ENCODE results near the gene DSP. TPM values are rescaled to one million over a fixed set of nuclear protein-coding genes. Genes with fewer than 3 reads are reported as not detected.

Gene DSP
- total RNA-seq, 1 donor from 2014 or later: 464 TPM

- Mint-ChIP-seq H3K4me1 (ENCODE audit: low read depth) (peaks cover 90% of the 10 kb centered on the region), H3K27me3 (ENCODE audit: low read depth) (no peaks in the 10 kb centered on the region), H3K27ac (ENCODE audit: unreplicated experiment) (peak overlapping the region; percentile 66), H3K36me3 (ENCODE audit: low read depth) (no peaks in the 10 kb centered on the region), H3K9me3 (ENCODE audit: low read depth) (no peaks in the 10 kb centered on the region), H3K4me3 (ENCODE audit: unreplicated experiment) (no peak overlapping the region)
- no peak for TF ChIP-seq CTCF (IDR thresholded peaks at IDR 0.05)
- DNase-seq (ENCODE audit: low spot score): no peak
These were observed 8.7 kb upstream of the DSP start for GRCh38 chr6:7532821-7533220.

GRCh38 chr6:7534192-7534591 lies 7.3 kb upstream of the DSP start:
- Mint-ChIP-seq H3K4me3 (ENCODE audit: unreplicated experiment) (no peak overlapping the region), H3K4me1 (ENCODE audit: low read depth) (peaks cover 86% of the 10 kb centered on the region), H3K27me3 (ENCODE audit: low read depth) (no peaks in the 10 kb centered on the region), H3K9me3 (ENCODE audit: low read depth) (no peaks in the 10 kb centered on the region), H3K36me3 (ENCODE audit: low read depth) (no peaks in the 10 kb centered on the region), H3K27ac (ENCODE audit: unreplicated experiment) (no peak overlapping the region)
- TF ChIP-seq CTCF (IDR thresholded peaks at IDR 0.05): no peak
- no peak for DNase-seq (ENCODE audit: low spot score)

GRCh38 chr6:7535498-7535897 lies 6.0 kb upstream of the DSP start:
- Mint-ChIP-seq H3K27me3 (ENCODE audit: low read depth) (no peaks in the 10 kb centered on the region), H3K4me3 (ENCODE audit: unreplicated experiment) (peak overlapping the region; percentile 33), H3K27ac (ENCODE audit: unreplicated experiment) (peak overlapping the region; percentile 91), H3K36me3 (ENCODE audit: low read depth) (no peaks in the 10 kb centered on the region), H3K9me3 (ENCODE audit: low read depth) (no peaks in the 10 kb centered on the region), H3K4me1 (ENCODE audit: low read depth) (peaks cover 81% of the 10 kb centered on the region)
- TF ChIP-seq CTCF (IDR thresholded peaks at IDR 0.05): no peak
- no peak for DNase-seq (ENCODE audit: low spot score)

GRCh38 chr6:7537565-7538174 lies 3.8 kb upstream of the DSP start:
- DNase-seq (ENCODE audit: low spot score): no peak
- no peaks in the 10 kb centered on the region for H3K9me3 Mint-ChIP-seq (ENCODE audit: low read depth)
- no peak for TF ChIP-seq CTCF (IDR thresholded peaks at IDR 0.05)
- H3K4me3 Mint-ChIP-seq (ENCODE audit: unreplicated experiment): no peak overlapping the region
- no peaks in the 10 kb centered on the region for H3K27me3 Mint-ChIP-seq (ENCODE audit: low read depth)
- peaks cover 71% of the 10 kb centered on the region for H3K4me1 Mint-ChIP-seq (ENCODE audit: low read depth)
- H3K36me3 Mint-ChIP-seq (ENCODE audit: low read depth): peaks cover 2% of the 10 kb centered on the region
- peak overlapping the region; percentile 25 for H3K27ac Mint-ChIP-seq (ENCODE audit: unreplicated experiment)

- Mint-ChIP-seq H3K4me1 (ENCODE audit: low read depth) (peaks cover 66% of the 10 kb centered on the region), H3K9me3 (ENCODE audit: low read depth) (no peaks in the 10 kb centered on the region), H3K4me3 (ENCODE audit: unreplicated experiment) (no peak overlapping the region), H3K27me3 (ENCODE audit: low read depth) (no peaks in the 10 kb centered on the region), H3K36me3 (ENCODE audit: low read depth) (peaks cover 2% of the 10 kb centered on the region), H3K27ac (ENCODE audit: unreplicated experiment) (peak overlapping the region; percentile 42)
- TF ChIP-seq CTCF (IDR thresholded peaks at IDR 0.05): no peak
- DNase-seq (ENCODE audit: low spot score): no peak
These were observed 3.0 kb upstream of the DSP start for GRCh38 chr6:7538484-7538883.
